GM18507 (cell line): ENCODE measurements around the gene PRDX3.
"Not testable (repeated sequence)": the region's sequence is repeated elsewhere in the genome, so short reads cannot be mapped to it uniquely, and the experiment has no call there.

ENCODE experiments used
- DNase-seq: peaks from one replicate; pipeline ENCODE4 v3.0.0; 2011; ENCODE audit warnings: low read depth; ENCODE audit not compliant: insufficient read length; ENCODE audit errors: extremely low spot score
- FAIRE-seq: peaks from 2 replicates; lab custom pipeline; 2011; peaks lifted over from hg19 to GRCh38; lab: Jason Lieb, UNC

Gene PRDX3

DNA sequence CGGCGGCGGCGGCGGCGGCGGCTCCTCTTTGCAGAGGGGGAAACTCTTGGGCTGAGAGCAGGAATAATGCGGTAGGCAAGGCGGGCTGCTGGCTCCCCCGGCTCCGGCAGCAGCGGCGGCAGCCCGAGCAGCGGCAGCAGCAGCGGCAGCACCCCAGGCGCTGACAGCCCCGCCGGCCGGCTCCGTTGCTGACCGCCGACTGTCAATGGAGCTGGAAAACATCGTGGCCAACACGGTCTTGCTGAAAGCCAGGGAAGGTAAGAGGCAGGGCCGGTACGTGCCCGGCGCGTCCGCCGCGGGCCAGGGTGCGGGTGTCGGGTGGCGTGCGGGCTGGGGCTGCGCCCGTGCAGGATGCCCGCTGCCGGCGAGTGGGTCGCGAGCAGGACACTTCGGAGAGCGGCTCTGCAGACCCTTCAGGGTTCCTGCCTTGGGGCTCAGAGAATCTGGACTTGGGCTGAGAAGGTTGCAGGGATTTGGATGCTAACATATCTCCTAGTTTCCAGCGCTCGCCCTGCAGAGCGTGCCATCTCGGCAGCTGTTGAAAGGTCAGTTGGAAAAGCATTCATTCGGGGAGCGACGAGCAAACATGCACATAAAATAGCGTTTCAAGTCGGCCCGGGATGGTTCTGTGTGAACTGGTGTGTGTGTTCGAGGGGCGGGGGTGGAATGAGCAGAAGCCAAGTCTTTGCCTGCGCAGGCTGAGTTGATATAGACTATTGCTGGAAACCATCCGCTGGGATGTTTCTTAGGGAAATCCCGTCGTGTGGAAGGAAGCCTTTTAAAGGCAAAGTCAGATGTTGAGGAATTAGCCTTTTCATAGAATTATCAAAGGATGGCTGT is 29.3 kb upstream of the PRDX3 start:
- no peak for DNase-seq

GRCh38 chr10:119207366-119207666 is 28.7 kb upstream of the PRDX3 start, which contains the start of gene GRK5:
Gene GRK5 (plus strand): TSS chr10:119207571. CDS start chr10:119207918, 347 bp downstream.
- FAIRE-seq (peak; percentile 94), DNase-seq (peak; percentile 95)

More for the DNA sequence above, 29.3 kb upstream of the PRDX3 start:
- no peak for FAIRE-seq

DNA sequence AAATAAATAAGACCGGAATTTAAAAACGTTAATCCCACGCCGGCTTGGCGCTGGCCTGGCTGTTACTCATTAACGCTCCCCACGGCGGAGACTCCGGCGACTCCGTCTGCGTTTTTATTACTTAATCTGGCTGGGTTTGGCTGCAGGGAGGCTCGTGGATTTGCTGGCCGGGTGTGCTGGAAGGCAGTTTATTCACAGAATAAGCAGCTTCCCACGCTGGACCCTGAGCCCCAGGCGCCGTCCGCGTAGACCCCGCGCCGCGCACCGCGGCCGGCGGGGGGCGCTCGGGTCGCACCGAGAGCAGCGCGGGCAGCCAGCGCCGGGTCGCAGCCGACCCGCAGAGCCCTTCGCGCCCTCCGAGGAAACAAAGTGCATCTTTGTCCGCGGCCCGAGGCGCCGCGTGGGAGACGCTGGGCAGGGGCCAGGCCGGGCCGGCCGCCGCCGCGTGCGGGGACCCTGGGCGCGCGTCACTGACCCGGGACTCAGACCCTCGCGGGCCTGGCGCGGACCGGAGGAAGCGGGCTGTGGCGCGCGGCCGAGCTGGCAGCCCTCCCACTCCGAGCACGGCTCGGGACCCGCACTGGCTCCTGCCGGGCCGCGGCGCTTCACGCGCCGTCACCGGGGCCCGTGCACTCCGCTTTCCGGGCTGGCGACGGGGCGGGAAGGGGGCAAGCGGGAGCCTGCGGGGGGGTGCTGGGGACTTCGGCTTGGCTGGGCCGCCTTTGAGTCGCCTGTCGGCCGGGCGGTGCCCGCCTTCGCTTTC is 28.2 kb upstream of the PRDX3 start:
- FAIRE-seq (no peak), DNase-seq (no peak)

DNA sequence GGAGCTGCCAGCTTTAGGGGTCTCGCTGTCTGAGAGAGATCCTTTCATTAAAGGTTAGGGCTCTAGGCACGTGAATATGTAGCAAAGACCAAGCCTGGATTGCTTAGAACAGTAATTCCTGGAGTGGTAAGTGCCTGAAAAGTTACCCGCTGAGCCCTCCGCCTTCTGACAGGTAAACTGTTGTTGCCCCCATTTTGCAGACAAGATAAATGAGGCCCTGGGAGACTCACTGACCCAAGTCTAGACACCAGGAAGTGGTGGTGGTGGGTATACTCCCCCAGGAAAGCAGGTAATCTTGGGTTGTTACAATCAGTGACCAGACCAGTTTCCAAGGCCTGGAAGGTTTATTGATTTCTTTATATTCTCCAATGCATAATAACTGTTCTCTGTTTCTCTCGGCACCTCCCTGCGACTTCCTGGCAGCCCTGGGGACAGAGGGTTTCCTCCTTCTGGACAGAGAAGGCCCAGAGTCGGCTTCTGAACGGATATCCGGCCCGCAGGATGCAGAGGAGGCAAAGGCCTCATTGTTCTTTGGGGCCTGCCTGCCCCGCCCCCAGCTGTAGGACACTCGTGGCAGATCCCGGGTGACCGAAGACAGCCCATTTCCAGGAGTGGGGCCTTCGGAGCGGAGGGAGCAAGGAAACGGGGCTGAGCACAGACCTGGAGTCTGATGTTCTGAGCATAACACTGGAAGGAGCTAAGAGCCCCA is 27.4 kb upstream of the PRDX3 start:
- DNase-seq = no peak
- FAIRE-seq = peak; percentile 81

GRCh38 chr10:119203006-119203405 is 24.4 kb upstream of the PRDX3 start:
- FAIRE-seq (no peak), DNase-seq (no peak)

DNA sequence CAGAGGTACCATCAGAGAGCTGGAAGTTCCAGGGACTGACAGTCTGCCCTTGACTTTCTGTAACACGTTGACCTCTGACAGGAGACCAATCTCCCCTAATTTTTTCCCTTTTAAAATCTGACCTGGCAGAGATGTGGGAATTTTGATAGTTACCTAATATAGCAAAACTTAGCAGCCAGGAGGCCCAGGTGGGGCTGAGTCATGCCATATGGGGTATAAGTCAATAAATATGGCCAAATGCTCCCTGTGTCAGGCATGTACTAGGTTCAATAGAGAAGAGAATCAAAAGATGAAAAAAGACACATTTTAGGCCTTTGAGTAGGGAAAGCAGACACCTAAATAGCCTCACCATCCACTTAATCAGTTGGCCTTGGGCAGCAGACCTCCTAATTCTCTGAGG is 22.6 kb upstream of the PRDX3 start:
- no peak for FAIRE-seq
- DNase-seq = no peak

- FAIRE-seq = peak; percentile 55
- DNase-seq = no peak
These were observed 20.8 kb upstream of the PRDX3 start for GRCh38 chr10:119199231-119199992.

DNA sequence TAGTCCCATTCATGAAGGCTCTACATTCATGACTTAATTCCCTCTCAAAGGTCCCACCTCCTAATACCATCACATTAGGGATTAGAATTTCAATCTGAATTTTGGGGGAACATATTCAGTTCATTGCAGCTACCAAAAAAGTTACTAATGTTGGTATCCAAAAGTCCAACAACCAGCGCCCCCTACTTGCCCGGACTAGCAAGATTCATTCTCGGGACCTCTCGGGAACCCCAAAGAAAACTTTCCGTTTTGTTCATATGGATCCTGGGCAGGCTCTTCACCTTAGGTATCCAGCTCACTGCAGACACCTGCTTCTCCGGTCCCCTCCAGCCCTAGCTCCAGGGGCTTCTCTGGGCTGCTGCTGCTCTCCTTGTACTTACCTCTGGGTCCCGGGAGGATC is 19.8 kb upstream of the PRDX3 start:
- DNase-seq (no peak), FAIRE-seq (peak; percentile 24)

- DNase-seq = no peak
These were observed 19.3 kb upstream of the PRDX3 start for GRCh38 chr10:119197921-119198320.

GRCh38 chr10:119191881-119192280 is 13.3 kb upstream of the PRDX3 start:
- no peak for DNase-seq
- no peak for FAIRE-seq

More at GRCh38 chr10:119197921-119198320, 19.3 kb upstream of the PRDX3 start:
- no peak for FAIRE-seq

DNA sequence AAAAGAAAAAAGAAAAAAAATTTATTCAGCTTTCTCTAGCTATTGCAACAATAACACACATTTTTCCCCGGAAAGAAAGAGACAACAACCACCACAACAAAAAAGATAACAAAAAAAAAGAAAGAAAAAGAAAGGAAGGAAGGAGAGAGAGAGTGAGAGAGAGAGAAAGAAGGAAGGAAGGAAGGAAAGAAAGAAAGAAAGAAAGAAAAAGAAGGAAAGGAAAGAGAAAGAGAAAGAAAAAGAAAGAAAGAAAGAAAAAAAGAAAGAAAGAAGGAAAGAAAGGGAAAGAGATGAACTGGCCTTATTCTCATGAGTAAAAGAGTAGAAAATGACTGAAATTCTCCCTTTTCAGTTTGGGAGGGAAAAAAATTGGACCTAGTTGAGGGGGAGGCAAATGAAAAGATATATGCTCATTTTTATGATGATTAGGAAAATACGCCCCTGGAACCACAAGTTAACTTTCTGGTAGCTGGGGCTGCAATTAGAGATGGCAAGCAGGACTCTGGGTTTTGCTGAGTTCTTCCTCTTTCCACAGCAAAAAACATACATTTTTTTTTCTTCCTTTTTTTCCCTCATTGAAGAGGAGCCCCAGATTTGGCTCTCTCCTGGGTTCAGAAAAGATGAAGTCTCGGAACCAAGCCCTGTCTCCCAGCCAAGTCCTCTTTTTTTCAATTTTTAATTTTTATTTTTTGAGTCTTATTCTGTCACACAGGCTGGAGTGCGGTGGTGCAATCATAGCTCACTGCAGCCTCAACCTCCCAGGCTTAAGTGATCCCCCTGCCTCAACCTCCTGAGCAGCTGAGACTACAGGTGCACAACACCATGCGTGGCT is 12.6 kb upstream of the PRDX3 start:
- FAIRE-seq (no peak), DNase-seq (no peak)

DNA sequence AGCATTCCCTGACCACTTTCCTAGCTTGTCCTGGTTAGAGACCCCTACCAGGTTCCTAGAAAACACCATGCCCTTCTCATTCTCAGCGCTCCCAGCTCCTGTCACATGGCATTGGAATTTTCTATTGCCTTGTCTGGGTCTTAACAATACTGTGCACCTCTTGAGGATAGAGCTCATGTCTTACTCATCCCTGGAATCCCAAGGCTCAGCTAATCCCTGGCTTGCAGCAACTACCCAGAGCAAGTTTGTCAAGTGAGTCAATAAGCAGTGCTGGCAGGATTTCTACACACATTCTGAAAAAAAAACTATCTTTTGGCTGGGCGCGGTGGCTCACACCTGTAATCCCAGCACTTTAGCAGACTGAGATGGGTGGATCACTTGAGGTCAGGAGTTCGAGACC is 11.7 kb upstream of the PRDX3 start:
- FAIRE-seq = no peak

GRCh38 chr10:119189811-119190282 is 11.2 kb upstream of the PRDX3 start:
- FAIRE-seq = peak; percentile 77

More for the DNA sequence above, 11.7 kb upstream of the PRDX3 start:
- no peak for DNase-seq

GRCh38 chr10:119183664-119184412 is 5.2 kb upstream of the PRDX3 start:
- DNase-seq (no peak), FAIRE-seq (no peak)

More at GRCh38 chr10:119189811-119190282, 11.2 kb upstream of the PRDX3 start:
- no peak for DNase-seq

DNA sequence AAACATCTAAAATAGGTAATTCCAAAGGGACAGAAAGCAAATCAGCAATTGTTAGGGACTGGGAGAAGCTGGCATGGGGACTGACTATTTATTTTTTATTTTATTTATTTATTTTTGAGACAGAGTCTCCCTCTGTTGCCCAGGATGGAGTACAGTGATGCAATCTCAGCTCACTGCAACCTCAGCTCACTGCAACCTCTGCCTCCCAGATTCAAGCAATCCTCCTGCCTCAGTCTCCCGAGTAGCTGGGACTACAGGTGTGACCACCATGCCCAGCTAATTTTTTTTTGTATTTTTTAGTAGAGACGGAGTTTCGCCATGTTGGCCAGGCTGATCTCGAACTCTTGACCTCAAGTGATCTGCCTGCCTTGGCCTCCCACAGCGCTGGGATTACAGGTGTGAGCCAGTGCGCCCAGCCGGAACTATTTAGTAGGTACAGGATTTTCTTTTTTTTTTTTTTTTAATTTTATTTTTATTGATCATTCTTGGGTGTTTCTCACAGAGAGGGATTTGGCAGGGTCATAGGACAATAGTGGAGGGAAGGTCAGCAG is 2.3 kb upstream of the PRDX3 start:
- FAIRE-seq, DNase-seq: not testable (repeated sequence)

GRCh38 chr10:119177708-119178371 is 772 bp downstream of the PRDX3 start:
- no peak for FAIRE-seq
- DNase-seq = no peak

GRCh38 chr10:119176166-119176565 is 2.4 kb downstream of the PRDX3 start:
- DNase-seq (no peak), FAIRE-seq (no peak)
